ENCODE measurements around the gene INHBE.
"Not testable (repeated sequence)": the region's sequence is repeated elsewhere in the genome, so short reads cannot be mapped to it uniquely, and the experiment has no call there.

INHBE gene

DNA sequence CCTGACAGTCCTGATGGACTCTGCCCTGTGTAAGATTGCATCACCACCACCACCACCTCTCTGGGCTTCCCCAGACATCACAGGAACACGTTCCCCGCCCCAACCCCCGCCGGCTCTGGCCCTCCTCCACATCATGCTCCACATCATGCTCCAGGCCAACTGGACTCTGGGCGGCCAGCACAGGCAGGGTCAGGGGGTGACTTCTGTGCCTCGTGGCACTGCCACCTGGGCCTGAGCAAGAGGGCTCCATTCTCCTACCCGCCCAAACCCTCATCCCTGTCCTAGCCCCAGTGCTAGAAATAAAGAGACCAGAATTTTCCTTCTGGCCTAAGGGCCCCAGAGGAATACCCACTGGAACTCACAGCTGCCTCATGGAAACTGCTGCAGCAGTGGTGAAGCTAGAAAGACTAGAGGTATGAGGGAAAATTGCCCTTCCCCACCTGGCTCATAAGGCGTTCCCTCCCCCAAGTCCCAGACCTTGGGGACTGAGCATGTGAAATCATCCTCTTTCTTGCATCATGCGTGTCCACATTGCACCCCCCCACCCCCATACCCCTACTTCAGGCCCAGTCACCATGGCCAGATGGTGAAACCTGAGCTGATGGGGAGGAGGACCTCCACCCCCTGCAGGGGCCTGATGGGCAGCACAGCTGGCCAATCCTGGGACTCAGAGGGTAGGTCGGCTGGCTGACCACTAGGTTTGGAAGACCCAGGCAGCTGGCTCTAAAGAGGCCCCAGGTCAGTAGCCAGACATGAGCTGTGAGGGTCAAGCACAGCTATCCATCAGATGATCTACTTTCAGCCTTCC is at the start of gene INHBE:
INHBE (plus strand) TSS at position 742 of the 808 bp plus-strand sequence. CDS start 230 bp downstream, outside the sequence.
- peak; percentile 80 for DNase-seq

DNA sequence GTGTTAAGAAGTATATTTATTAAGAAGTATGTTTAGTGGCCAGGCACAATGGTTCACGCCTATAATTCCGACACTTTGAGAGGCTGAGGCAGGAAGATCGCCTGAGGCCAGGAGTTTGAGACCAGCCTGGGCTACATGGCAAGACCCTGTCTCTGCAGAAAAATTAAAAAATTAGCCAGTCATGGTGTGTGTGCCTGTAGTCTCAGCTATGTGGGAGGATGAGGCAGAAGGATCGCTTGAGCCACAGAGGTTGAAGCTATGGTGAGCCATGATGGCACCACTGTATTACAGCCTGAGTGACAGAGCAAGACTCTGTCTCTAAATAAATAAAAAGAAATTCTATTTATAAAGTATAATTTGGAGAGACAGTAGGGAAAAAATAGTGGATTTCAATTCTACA is 44.6 kb upstream of the INHBE start:
- DNase-seq, result no peak

DNA sequence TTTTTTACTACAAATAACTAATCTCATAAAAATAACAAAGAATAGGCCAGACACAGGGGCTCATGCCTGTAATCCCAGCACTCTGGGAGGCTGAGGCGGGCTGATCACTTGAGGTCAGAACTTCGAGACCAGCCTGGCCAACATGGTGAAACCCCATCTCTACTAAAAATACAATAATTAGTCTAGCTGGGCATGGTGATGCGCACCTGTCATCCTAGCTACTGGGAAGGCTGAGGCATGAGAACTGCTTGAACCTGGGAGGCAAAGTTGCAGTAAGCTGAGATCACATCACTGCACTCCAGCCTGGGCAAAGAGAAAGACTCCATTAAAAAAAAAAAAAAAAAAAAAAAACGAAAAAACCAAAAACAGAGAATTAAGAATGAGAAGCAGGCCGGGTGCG is 40.9 kb upstream of the INHBE start:
- not testable (repeated sequence) for DNase-seq

DNA sequence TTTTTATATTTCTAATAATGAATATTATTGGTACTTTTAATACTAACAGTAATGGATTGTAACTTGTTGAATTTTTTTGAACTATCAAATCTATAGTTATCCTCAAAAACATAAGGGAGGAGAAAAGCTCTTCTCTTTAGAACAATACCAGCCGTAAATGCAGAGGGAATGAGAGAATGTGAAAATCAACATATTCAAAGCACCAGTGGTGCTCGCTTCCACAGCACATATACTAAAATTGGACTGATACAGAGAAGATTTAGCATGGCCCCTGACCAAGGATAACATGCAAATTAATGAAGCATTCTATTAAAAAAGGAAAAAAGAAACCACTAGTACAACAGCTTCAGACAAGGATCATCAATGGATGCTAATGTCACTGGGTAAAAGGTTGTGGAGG is 40.0 kb upstream of the INHBE start:
- DNase-seq, result no peak

- peak; percentile 64 for DNase-seq
Observed at GRCh38 chr12:57416039-57416996, 38.8 kb upstream of the INHBE start.

- DNase-seq, result no peak
Observed at GRCh38 chr12:57418255-57418654, 36.9 kb upstream of the INHBE start.

DNA sequence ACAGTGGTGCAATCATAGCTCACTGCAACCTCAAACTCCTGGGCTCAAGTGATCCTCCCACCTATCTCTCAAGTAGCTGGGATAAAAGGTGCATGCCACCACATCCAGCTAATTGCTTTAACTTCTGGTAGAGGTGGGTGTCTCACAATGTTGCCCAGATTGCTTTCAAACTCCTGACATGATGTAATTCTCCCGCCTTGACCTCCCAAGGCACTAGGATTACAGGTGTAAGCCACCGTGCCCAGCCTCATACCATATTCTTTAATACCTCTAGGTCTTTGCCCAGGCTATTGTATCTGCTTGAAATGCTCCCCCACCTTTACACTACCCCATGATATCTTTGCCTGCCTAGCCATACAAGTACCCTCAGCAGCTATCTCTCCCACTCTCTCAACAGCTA is 35.6 kb upstream of the INHBE start:
- DNase-seq, result no peak

GRCh38 chr12:57420482-57420881 is 34.6 kb upstream of the INHBE start:
- DNase-seq, result no peak

- not testable (repeated sequence) for DNase-seq
Observed at GRCh38 chr12:57426948-57427347, 28.2 kb upstream of the INHBE start.

- DNase-seq, result no peak
Observed at GRCh38 chr12:57428965-57429364, 26.1 kb upstream of the INHBE start.

GRCh38 chr12:57429473-57430111 is 25.5 kb upstream of the INHBE start:
- DNase-seq, result no peak

DNA sequence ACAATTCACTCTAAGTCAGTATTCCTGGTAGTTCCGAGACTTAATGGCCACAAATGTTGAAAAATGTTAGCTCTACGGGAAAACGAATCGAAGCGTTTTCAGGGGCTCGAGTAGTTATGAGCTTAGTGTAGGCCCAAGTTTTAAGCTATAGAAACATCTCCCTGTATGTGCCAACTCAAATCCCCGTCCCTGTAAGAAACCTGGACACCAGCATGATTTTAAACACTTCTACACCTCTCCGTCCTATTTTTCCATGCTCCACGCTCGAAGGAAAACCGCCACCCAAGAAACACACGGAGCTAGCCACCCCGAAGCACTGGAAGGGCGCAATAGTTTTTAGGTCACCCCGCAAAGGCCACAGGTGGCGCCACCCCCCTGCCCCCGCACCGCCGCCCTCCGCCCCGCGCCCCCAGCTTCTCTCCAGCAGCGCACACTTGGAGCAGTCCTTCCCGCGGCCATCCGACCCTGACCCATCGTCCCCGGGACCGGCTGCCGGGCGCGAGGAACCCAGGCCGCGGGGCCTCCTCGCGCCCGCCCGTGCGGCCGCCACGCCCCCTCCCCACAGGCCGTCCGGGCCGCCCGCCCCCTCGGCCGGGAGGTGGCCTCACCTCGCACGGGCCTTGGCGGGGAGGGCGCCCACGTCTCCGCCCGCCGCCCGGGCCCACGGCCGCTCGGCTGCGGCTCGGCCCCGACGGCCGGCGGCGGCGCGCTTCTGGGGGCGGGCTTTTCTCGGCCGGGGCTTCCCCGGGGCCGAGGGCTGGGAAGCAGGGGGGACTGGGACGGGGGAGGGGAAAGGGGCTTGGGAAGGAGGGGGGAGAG is 24.8 kb upstream of the INHBE start:
- peak; percentile 82 for DNase-seq

- DNase-seq, result peak; percentile 98
Observed at GRCh38 chr12:57430931-57431566, 24.1 kb upstream of the INHBE start, which contains the start of gene R3HDM2. R3HDM2 (minus strand) TSS chr12:57431043; CDS start chr12:57310428, 120,615 bp downstream.

GRCh38 chr12:57431654-57432188 is 23.4 kb upstream of the INHBE start:
- DNase-seq, result no peak

DNA sequence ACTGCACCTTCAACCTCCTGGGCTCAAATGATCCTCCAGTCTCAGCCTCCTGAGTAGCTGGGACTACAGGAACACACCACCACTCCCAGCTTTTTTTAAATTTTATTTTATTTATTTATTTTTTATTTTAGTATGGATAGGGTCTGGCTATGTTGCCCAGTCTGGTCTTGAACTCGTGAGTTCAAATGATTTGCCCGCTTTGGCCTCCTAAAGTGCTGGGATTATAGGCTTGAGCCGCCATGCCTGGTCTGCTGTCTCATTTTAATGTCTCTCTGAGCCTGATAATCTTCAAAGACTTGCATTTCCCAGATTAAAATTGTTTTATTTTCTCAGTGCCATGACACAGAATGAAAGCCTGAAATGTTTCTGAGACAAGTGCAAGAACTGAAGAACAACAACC is 21.7 kb upstream of the INHBE start:
- DNase-seq, result no peak

DNA sequence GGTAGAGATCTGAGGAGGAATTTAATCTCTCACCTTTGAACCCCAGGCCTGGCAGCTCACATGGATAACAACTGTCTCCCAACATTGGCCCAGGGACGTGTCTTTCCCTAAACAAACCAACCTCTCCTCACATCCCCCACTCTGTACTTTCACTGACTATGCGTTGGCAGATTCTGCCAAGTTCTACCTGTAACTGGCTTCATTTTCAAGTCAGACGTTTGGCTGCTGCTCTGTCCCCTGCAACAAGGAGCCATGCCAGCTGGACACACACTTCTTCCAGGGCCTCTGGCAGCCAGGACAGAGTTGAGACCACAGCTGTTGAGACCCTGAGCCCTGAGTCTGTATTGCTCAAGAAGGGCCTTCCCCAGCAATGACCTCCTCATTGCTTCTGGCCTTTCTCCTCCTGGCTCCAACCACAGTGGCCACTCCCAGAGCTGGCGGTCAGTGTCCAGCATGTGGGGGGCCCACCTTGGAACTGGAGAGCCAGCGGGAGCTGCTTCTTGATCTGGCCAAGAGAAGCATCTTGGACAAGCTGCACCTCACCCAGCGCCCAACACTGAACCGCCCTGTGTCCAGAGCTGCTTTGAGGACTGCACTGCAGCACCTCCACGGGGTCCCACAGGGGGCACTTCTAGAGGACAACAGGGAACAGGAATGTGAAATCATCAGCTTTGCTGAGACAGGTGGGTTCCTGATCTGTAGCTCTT is 20.4 kb upstream of the INHBE start, which contains the start of gene INHBC:
INHBC (plus strand) TSS at position 268 of the 707 bp plus-strand sequence; CDS start at position 371, 103 bp downstream.
- no peak for DNase-seq

- no peak for DNase-seq
Observed at GRCh38 chr12:57435293-57435692, 19.8 kb upstream of the INHBE start.

DNA sequence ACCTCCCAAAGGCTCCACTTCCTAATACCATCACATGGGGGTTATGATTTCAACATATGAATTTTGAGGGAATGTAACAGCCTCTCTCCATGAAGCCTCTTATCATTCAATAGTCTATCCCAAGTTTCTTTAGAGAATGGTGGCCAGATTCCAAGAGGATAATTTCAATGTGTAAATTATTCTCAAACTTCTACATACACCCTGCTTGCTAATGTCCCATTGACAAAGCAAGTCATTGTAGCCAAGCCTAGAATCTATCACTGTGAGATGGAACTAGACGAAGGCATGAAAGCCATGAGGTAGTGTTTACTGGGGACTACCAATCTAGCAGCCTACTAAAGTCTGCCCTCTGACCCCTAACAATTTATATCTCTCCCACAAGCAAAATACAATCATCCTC is 16.7 kb upstream of the INHBE start:
- no peak for DNase-seq

DNA sequence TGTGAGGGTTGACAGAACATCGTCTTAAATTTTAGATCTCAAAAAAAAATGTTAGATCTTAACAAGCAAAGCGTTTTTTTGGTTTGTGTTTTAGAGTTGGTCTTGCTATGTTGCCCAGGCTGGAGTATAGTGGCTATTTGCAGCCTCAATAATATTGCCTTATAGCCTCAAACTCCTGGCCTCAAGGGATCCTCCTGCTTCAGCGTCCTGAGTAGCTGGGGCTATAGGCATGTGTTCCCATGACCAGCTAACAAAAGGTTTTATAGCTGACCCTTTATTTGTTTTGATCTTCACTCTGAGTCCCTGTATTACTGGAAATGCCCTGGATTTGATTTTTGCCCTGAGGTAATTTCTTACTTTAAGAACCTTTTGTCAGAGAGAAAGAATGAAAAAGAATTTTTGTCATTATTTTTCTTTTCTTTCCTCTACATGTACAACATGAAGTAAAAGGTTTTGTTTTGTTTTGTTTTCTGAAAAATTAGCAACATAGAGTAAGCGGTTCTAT is 15.3 kb upstream of the INHBE start:
- DNase-seq, result no peak

DNA sequence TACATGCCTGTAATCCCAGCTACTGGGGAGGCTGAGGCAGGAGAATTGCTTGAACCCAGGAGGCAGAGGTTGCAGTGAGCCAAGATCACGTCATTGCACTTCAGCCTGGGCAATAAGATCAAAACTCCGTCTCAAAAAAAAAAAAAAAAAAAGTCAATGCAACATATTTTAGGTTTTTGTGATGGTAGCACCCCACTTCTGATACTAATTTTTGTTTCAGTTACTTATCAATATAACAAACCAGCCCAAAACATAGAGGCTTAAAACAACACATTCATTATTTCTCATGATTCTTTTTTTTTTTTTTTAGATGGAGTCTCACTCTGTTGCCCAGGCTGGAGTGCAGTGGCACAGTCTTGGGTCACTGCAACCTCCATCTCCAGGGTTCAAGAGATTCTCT is 13.7 kb upstream of the INHBE start:
- DNase-seq, result not testable (repeated sequence)

Data from islet precursor cell (in vitro differentiated cells).